K562 (cell line): Measurements from ENCODE around the gene HLF. TPM values are rescaled to one million over a fixed set of nuclear protein-coding genes. Genes with fewer than 3 reads are reported as not detected.

Experiments used
- ATAC-seq: fragments of 200-7000 bp; cut with Tn5 transposase; 3 replicates; pipeline ENCODE4 v1.9.1; 2020; ENCODE audit warnings: moderate library complexity
- BruUV-seq: library from RNA; stranded (reverse); fragments of 400-500 nt; replicated peaks from 2 replicates; lab custom pipeline; 2021; lab: Mats Ljungman, UMichigan
- CTCF ChIA-PET: fragments of 300-600 bp; formaldehyde crosslinking; extraction: SDS; loops from one replicate; lab custom pipeline; 2021; ENCODE audit warnings: low intra/inter-chr PET ratio; lab: Yijun Ruan, JAX
- POLR2A ChIA-PET: fragments of 300-600, 350-650 bp; sonication (Branson Sonifier 250); formaldehyde crosslinking; extraction: SDS; loops from one replicate; lab custom pipeline; 2021; ENCODE audit warnings: antibody characterized with exemption, inconsistent platforms; lab: Yijun Ruan, JAX
- DNase-seq, 4 experiments: peaks; one replicate each; pipeline versions ENCODE4 v3.0.0 to v3.0.0-alpha.2; 2011 to 2018; ENCODE audit warnings: low spot score in 3 of 4, mixed read lengths in 3 of 4; ENCODE audit errors: extremely low read depth in 1 of 4
- FAIRE-seq: peaks from 2 replicates; lab custom pipeline; 2011; peaks lifted over from hg19 to GRCh38; lab: Jason Lieb, UNC
- H2AFZ ChIP-seq: 2 replicates; pipeline ENCODE4 v1.6.0; 2011; ENCODE audit warnings: low read depth, low read length, control low read depth, inconsistent platforms
- H3K27ac ChIP-seq: fragments of 200-600 bp; 3 replicates; pipeline ENCODE4 v1.8.0; 2011; ENCODE audit warnings: low read depth, mild to moderate bottlenecking, control low read depth, inconsistent platforms, low read length, moderate library complexity, mixed read lengths; ENCODE audit errors: extremely low read depth
- H3K27me3 ChIP-seq, 2 experiments: fragments of 300-600 bp in 1 of 2; 2 replicates in 1 of 2; 3 replicates in 1 of 2; pipeline versions ENCODE4 v1.6.0 to v1.8.0; 2011; ENCODE audit warnings: inconsistent platforms in 2 of 2, low read length in 2 of 2, mild to moderate bottlenecking in 1 of 2, mixed read lengths in 1 of 2, moderate library complexity in 1 of 2; ENCODE audit not compliant: control insufficient read depth in 2 of 2, insufficient read depth in 2 of 2
- H3K36me3 ChIP-seq: fragments of 300-600 bp; 3 replicates; pipeline ENCODE4 v1.8.0; 2011; ENCODE audit warnings: mild to moderate bottlenecking, low read length, inconsistent platforms; ENCODE audit not compliant: control insufficient read depth, insufficient read depth
- H3K4me1 ChIP-seq, 2 experiments: fragments of 200-600 bp in 1 of 2; replicated peaks in 1 of 2; 2 replicates in 1 of 2; 3 replicates in 1 of 2; pipeline versions ENCODE4 v1.5.1 to v1.8.0; 2011; ENCODE audit warnings: inconsistent platforms in 2 of 2, low read length in 2 of 2, mild to moderate bottlenecking in 1 of 2, mixed read lengths in 1 of 2, moderate library complexity in 1 of 2; ENCODE audit not compliant: control insufficient read depth in 2 of 2, insufficient read depth in 2 of 2
- H3K4me2 ChIP-seq: 2 replicates; pipeline ENCODE4 v1.6.1; 2011; ENCODE audit warnings: low read length, control low read depth, inconsistent platforms, mixed read lengths; ENCODE audit not compliant: insufficient read depth
- H3K4me3 ChIP-seq: fragments of 200-600 bp; sonication (generic), shearing (Covaris generic); 2 replicates; pipeline ENCODE4 v1.5.1; 2016; ENCODE audit warnings: control low read depth, inconsistent platforms
- H3K79me2 ChIP-seq: fragments of 200-600 bp; 3 replicates; pipeline ENCODE4 v1.8.0; 2011; ENCODE audit warnings: low read length, inconsistent platforms; ENCODE audit not compliant: control insufficient read depth, insufficient read depth
- H3K9ac ChIP-seq, 2 experiments: 2 replicates each; pipeline versions ENCODE4 v1.6.0 to v1.6.1; 2011; ENCODE audit warnings: low read depth in 2 of 2, low read length in 2 of 2, control low read depth in 1 of 2, inconsistent platforms in 1 of 2, mild to moderate bottlenecking in 1 of 2, mixed read lengths in 1 of 2; ENCODE audit not compliant: insufficient read depth in 1 of 2
- H3K9me1 ChIP-seq: one replicate; pipeline ENCODE4 v1.6.0; 2011; ENCODE audit warnings: inconsistent platforms, mild to moderate bottlenecking, low read length, moderate library complexity; ENCODE audit not compliant: control insufficient read depth, insufficient read depth
- H3K9me3 ChIP-seq: replicated peaks from 2 replicates; pipeline ENCODE4 v1.5.1; 2011; ENCODE audit warnings: low read depth, low read length, inconsistent platforms; ENCODE audit not compliant: control insufficient read depth, insufficient read depth
- H4K20me1 ChIP-seq: replicated peaks from 2 replicates; pipeline ENCODE4 v1.6.1; 2011; ENCODE audit warnings: low read length, inconsistent platforms, mixed read lengths; ENCODE audit not compliant: control insufficient read depth, insufficient read depth
- BHLHE40 ChIP-seq: IDR thresholded peaks from 2 replicates; pipeline ENCODE4 v1.6.1; 2011; ENCODE audit warnings: low read length, improper control_type of control experiment
- HDAC8 ChIP-seq: fragments of 450-650 bp; IDR thresholded peaks from 2 replicates; pipeline ENCODE4 v1.6.1; 2016; ENCODE audit warnings: mild to moderate bottlenecking, missing genetic modification characterization, moderate library complexity, missing compliant biosample characterization
- HMG20A ChIP-seq: fragments of 450-650 bp; formaldehyde crosslinking; conservative IDR thresholded peaks from 2 replicates; pipeline ENCODE4 v1.4.0; 2020; ENCODE audit warnings: mild to moderate bottlenecking, mixed read lengths
- KDM1A ChIP-seq, 2 experiments: fragments of 450-650 bp; IDR thresholded peaks; 2 replicates each; pipeline ENCODE4 v1.6.1; 2016; ENCODE audit warnings: mild to moderate bottlenecking in 2 of 2
- KHSRP ChIP-seq: fragments of 450-650 bp; IDR thresholded peaks from 2 replicates; pipeline ENCODE4 v1.6.1; 2017
- PRMT5 ChIP-seq: sonication (generic); formaldehyde crosslinking; IDR thresholded peaks from 2 replicates; pipeline ENCODE4 v1.5.0; 2020; ENCODE audit warnings: missing genetic modification reagents
- SAP30 ChIP-seq: fragments of 200-600 bp; sonication (generic); IDR thresholded peaks from 2 replicates; pipeline ENCODE4 v1.6.1; 2012; ENCODE audit warnings: borderline replicate concordance, low read depth, mild to moderate bottlenecking, moderate library complexity, low read length, control low read depth, inconsistent platforms; ENCODE audit not compliant: insufficient read depth, poor library complexity, severe bottlenecking
- SMARCC2 ChIP-seq: fragments of 450-650 bp; IDR thresholded peaks from 2 replicates; pipeline ENCODE4 v1.6.1; 2017; ENCODE audit warnings: antibody characterized with exemption, moderate library complexity, mild to moderate bottlenecking, low read depth
- ZFP1 ChIP-seq: fragments of 450-650 bp; formaldehyde crosslinking; IDR thresholded peaks from 2 replicates; pipeline ENCODE4 v1.4.0; 2020; ENCODE audit warnings: mild to moderate bottlenecking, mixed read lengths
- ZNF12 ChIP-seq: sonication (generic); formaldehyde crosslinking; IDR thresholded peaks from 2 replicates; pipeline ENCODE4 v1.4.0; 2020; ENCODE audit warnings: mild to moderate bottlenecking, missing genetic modification reagents
- ZNF551 ChIP-seq: fragments of 250-450 bp; sonication (Bioruptor Pico); IDR thresholded peaks from 2 replicates; pipeline ENCODE4 v1.5.0; 2021; ENCODE audit warnings: mild to moderate bottlenecking, moderate library complexity
- ZNF764 ChIP-seq: fragments of 250-450 bp; sonication (Bioruptor Pico); IDR thresholded peaks from 2 replicates; pipeline ENCODE4 v1.4.0; 2020; ENCODE audit warnings: low read depth, mild to moderate bottlenecking, moderate library complexity
- WGBS: fragments of 100-300 bp; shearing (Covaris generic); methylation state at CpG from one replicate; pipeline ENCODE4 v1.1.6; 2016; ENCODE audit warnings: low coverage, mixed read lengths; ENCODE audit not compliant: insufficient coverage; ENCODE audit errors: missing lambda C conversion rate; 5-methylcytosine and 5-hydroxymethylcytosine counted together
- in situ Hi-C: fragments of 300-500 bp; cut with MboI; formaldehyde crosslinking; loops from 4 replicates; pipeline ENCODE4 v1.15.0; 2018; ENCODE audit warnings: inconsistent platforms, mixed read lengths
- intact Hi-C: fragments of 100-400 bp; cut with micrococcal nuclease; formaldehyde crosslinking; loops from 2 replicates; pipeline ENCODE4 v1.14.2; 2022
- polyA plus RNA-seq, 8 experiments: library from polyadenylated mRNA; depleted of rRNA in 4 of 8; stranded (reverse) in 5 of 8; unstranded in 3 of 8; fragments of >200 nt; fragmentation: Nextera tagmentation in 2 of 8; fragmentation: Illumina TruSeq in 1 of 8; extraction: Ambion mirVana in 2 of 8; extraction: Trizol in 1 of 8; gene quantifications; 2 replicates each; pipeline versions ENCODE4 v1.2.1 to v1.2.3, GENCODE V29; 2011 to 2014; ENCODE audit warnings: inconsistent platforms in 1 of 8, missing spikeins in 1 of 8
- total RNA-seq, 7 experiments: library from RNA; depleted of rRNA in 6 of 7; stranded (reverse); fragments of >200 nt in 6 of 7; fragmentation: Illumina TruSeq in 2 of 7; extraction: Trizol in 2 of 7; gene quantifications; 2 replicates each; pipeline versions ENCODE4 v1.2.1 to v1.2.3, GENCODE V29; 2011 to 2021; ENCODE audit warnings: low replicate concordance in 1 of 7
- TF ChIP-seq, protein P1 (sequence below): fragments of 450-650 bp; IDR thresholded peaks from 2 replicates; pipeline ENCODE4 v1.6.1; 2016; ENCODE audit warnings: borderline replicate concordance
- TF ChIP-seq, protein P2 (sequence below): fragments of 250-450 bp; sonication (Bioruptor Pico); IDR thresholded peaks from 2 replicates; pipeline ENCODE4 v1.8.0; 2021; ENCODE audit warnings: borderline replicate concordance, mild to moderate bottlenecking, moderate library complexity; ENCODE audit not compliant: poor library complexity, severe bottlenecking

Gene HLF
- total and polyA plus RNA-seq, 9 of the 15 experiments (the other 6 are each of a cell fraction or from before 2014, with no cell fraction given) = 0.03 to 0.24 (median 0.09) TPM

DNA sequence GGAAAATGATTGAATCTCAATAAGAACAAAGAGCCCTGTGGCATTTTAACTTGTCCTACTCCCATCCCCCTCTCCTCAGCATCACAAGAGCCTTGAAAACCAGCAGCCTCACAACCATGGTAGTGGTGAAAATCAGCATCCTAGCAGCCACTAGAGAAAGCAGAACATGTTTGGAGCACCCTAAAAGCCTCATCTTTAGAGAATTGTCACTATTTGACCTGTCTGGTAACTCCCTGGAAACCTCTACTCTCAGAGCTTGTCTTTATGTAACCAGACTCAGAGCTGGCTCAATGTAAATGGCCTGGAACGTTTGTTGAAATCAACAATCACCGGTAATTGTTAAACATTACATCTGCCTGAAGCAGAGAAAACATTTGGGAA lies 86.1 kb downstream of the HLF start:
- TF ChIP-seq, protein P1, sequence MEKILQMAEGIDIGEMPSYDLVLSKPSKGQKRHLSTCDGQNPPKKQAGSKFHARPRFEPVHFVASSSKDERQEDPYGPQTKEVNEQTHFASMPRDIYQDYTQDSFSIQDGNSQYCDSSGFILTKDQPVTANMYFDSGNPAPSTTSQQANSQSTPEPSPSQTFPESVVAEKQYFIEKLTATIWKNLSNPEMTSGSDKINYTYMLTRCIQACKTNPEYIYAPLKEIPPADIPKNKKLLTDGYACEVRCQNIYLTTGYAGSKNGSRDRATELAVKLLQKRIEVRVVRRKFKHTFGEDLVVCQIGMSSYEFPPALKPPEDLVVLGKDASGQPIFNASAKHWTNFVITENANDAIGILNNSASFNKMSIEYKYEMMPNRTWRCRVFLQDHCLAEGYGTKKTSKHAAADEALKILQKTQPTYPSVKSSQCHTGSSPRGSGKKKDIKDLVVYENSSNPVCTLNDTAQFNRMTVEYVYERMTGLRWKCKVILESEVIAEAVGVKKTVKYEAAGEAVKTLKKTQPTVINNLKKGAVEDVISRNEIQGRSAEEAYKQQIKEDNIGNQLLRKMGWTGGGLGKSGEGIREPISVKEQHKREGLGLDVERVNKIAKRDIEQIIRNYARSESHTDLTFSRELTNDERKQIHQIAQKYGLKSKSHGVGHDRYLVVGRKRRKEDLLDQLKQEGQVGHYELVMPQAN = no peak
- TF ChIP-seq ZNF551 (CRISPR knock-in tag) = no peak
- TF ChIP-seq PRMT5 = no peak
- TF ChIP-seq HMG20A (CRISPR knock-in tag) = no peak
- no peak for TF ChIP-seq KHSRP
- TF ChIP-seq BHLHE40 = no peak
- no peak for TF ChIP-seq SMARCC2
- no peak for TF ChIP-seq SAP30
- no peak for TF ChIP-seq HDAC8 (tag)
- TF ChIP-seq, protein P2, sequence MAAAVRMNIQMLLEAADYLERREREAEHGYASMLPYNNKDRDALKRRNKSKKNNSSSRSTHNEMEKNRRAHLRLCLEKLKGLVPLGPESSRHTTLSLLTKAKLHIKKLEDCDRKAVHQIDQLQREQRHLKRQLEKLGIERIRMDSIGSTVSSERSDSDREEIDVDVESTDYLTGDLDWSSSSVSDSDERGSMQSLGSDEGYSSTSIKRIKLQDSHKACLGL (CRISPR knock-in tag) = no peak
- TF ChIP-seq KDM1A (IDR thresholded peaks at IDR 0.05) = no peak
- TF ChIP-seq ZNF764 (CRISPR knock-in tag) = no peak
- no peak for TF ChIP-seq ZNF12 (CRISPR knock-in tag)
- no peak for TF ChIP-seq ZFP1 (CRISPR knock-in tag)
- peak overlapping the region; percentile 48 for H2AFZ ChIP-seq
- no peak overlapping the region for H3K9ac ChIP-seq
- no peaks in the 10 kb centered on the region for H3K27me3 ChIP-seq
- DNase-seq (no peak), ATAC-seq (no peak), FAIRE-seq (no peak)
- H3K9me3 ChIP-seq = no peaks in the 10 kb centered on the region
- CTCF ChIA-PET = interaction anchor here (0.5 kb wide), 1 partner anchor 312 kb away, joined by 3 read pairs; no protein-coding TSS in a partner anchor
- intact Hi-C loops = loop anchor here (10.0 kb wide), 1 partner anchor 296 kb away; no protein-coding TSS in a partner anchor
- H3K9me1 ChIP-seq = no peaks in the 10 kb centered on the region
- BruUV-seq = no TSS peak
- H4K20me1 ChIP-seq = no peaks in the 10 kb centered on the region
- 17% methylated on average over 2 of the region's 2 CpGs for WGBS
- H3K4me2 ChIP-seq = no peak overlapping the region
- H3K4me3 ChIP-seq = no peak overlapping the region
- no peaks in the 10 kb centered on the region for H3K79me2 ChIP-seq
- in situ Hi-C loops = no loop called here
- no peak overlapping the region for H3K27ac ChIP-seq
- peaks cover 0 to 5% of the 10 kb centered on the region in 2 experiments; a peak in 4 of 5 replicates for H3K4me1 ChIP-seq
- POLR2A ChIA-PET = no interaction called here
- no peaks in the 10 kb centered on the region for H3K36me3 ChIP-seq
